ENCODE results near the gene GPR17.

GPR17 gene

DNA sequence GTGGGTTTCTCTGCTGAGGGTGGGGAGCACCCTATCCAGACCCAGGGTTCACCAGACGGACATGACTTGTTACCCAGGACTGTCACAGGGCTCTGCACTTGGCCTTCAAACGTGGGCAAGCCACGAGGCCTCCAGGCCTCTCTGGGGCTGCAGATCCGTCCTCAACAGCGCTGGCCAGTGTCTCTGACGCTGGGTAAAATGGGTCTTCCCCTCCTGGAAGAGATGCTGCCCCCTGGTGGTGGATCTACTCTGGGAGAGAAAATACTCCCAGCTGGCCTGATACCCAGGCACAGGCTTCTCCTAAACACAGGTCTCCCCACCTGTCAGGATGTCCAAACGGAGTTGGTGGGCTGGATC lies 3.7 kb downstream of the GPR17 start:
- no peak for TF ChIP-seq EZH2phosphoT487 (IDR thresholded peaks at IDR 0.05; ENCODE audit: low read depth)
- TF ChIP-seq, protein P1, sequence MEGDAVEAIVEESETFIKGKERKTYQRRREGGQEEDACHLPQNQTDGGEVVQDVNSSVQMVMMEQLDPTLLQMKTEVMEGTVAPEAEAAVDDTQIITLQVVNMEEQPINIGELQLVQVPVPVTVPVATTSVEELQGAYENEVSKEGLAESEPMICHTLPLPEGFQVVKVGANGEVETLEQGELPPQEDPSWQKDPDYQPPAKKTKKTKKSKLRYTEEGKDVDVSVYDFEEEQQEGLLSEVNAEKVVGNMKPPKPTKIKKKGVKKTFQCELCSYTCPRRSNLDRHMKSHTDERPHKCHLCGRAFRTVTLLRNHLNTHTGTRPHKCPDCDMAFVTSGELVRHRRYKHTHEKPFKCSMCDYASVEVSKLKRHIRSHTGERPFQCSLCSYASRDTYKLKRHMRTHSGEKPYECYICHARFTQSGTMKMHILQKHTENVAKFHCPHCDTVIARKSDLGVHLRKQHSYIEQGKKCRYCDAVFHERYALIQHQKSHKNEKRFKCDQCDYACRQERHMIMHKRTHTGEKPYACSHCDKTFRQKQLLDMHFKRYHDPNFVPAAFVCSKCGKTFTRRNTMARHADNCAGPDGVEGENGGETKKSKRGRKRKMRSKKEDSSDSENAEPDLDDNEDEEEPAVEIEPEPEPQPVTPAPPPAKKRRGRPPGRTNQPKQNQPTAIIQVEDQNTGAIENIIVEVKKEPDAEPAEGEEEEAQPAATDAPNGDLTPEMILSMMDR (IDR thresholded peaks at IDR 0.05; ENCODE audit: low read depth, low read length), result peak; percentile 87
- H3K4me3 ChIP-seq (ENCODE audit: low read length), result peak overlapping the region; percentile 67
- no peaks in the 10 kb centered on the region for H3K36me3 ChIP-seq (replicated peaks; ENCODE audit: low read depth, low read length)
- H3K9me3 ChIP-seq (ENCODE audit: insufficient read depth, low read length), result no peaks in the 10 kb centered on the region
- H2AFZ ChIP-seq (ENCODE audit: low read depth, low read length), result peak overlapping the region; percentile 95
- no peaks in the 10 kb centered on the region for H3K79me2 ChIP-seq (ENCODE audit: low read length)
- H3K27ac ChIP-seq (ENCODE audit: low read length), result no peak overlapping the region
- peak overlapping the region; percentile 45 for H3K9ac ChIP-seq (ENCODE audit: low read length)
- no peaks in the 10 kb centered on the region for H3K27me3 ChIP-seq (ENCODE audit: low read depth, low read length)
- H4K20me1 ChIP-seq (ENCODE audit: insufficient read depth, low read length), result no peaks in the 10 kb centered on the region
- H3K4me1 ChIP-seq (ENCODE audit: low read length), result peaks cover 5% of the 10 kb centered on the region
- peak overlapping the region; percentile 88 for H3K4me2 ChIP-seq (ENCODE audit: low read length)

DNA sequence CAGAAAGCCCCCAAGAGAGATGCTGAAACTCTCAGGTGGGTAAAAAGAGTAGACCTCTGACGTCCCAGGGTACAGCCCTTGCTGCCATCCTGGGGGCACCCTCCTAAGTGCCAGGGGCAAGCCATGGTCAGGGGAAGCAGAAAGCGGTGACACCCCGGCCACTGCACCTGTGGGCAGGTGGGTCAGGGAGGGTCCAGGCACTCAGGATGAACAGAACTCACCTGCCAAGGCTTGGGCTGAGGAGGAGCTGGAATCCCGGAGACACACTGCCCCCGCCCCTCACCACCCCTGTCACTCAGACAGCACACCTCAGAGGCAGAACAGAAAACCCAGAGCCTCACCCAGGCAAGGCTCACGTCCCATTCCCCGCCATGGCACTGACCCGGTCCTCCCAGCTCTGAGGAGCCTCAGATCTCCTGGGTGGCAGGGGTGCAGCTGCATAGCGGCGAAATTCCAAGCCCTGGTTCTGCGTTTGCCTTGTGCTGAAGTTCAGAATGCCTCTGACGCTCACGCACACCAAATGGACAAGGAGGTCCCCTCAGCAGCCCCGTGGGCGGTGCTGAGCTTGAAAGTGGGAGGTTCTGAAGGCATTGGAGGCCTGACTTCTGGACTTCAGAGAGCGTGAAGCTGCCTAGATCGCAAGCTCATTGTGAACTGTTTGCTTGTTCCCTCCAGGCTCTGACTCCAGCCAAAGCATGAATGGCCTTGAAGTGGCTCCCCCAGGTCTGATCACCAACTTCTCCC lies 4.3 kb downstream of the GPR17 start:
- no peaks in the 10 kb centered on the region for H3K9me3 ChIP-seq (ENCODE audit: insufficient read depth, low read length)
- no peaks in the 10 kb centered on the region for H3K36me3 ChIP-seq (replicated peaks; ENCODE audit: low read depth, low read length)
- no peaks in the 10 kb centered on the region for H3K27me3 ChIP-seq (ENCODE audit: low read depth, low read length)
- H3K9ac ChIP-seq (ENCODE audit: low read length), result no peak overlapping the region
- no peak overlapping the region for H3K27ac ChIP-seq (ENCODE audit: low read length)
- H4K20me1 ChIP-seq (ENCODE audit: insufficient read depth, low read length), result no peaks in the 10 kb centered on the region
- H2AFZ ChIP-seq (ENCODE audit: low read depth, low read length), result no peak overlapping the region
- H3K4me2 ChIP-seq (ENCODE audit: low read length), result no peak overlapping the region
- H3K79me2 ChIP-seq (ENCODE audit: low read length), result no peaks in the 10 kb centered on the region
- H3K4me1 ChIP-seq (ENCODE audit: low read length), result peaks cover 5% of the 10 kb centered on the region
- TF ChIP-seq, protein P1 (IDR thresholded peaks at IDR 0.05; ENCODE audit: low read depth, low read length), result no peak; the same call in none of the 2 replicates
- TF ChIP-seq EZH2phosphoT487 (IDR thresholded peaks at IDR 0.05; ENCODE audit: low read depth), result no peak
- H3K4me3 ChIP-seq (ENCODE audit: low read length), result no peak overlapping the region

DNA sequence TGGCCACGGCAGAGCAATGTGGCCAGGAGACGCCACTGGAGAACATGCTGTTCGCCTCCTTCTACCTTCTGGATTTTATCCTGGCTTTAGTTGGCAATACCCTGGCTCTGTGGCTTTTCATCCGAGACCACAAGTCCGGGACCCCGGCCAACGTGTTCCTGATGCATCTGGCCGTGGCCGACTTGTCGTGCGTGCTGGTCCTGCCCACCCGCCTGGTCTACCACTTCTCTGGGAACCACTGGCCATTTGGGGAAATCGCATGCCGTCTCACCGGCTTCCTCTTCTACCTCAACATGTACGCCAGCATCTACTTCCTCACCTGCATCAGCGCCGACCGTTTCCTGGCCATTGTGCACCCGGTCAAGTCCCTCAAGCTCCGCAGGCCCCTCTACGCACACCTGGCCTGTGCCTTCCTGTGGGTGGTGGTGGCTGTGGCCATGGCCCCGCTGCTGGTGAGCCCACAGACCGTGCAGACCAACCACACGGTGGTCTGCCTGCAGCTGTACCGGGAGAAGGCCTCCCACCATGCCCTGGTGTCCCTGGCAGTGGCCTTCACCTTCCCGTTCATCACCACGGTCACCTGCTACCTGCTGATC lies 4.9 kb downstream of the GPR17 start:
- Histone ChIP-seq H2AFZ (ENCODE audit: low read depth, low read length) (no peak overlapping the region), H3K4me2 (ENCODE audit: low read length) (no peak overlapping the region), H3K27ac (ENCODE audit: low read length) (no peak overlapping the region), H3K4me1 (ENCODE audit: low read length) (peaks cover 5% of the 10 kb centered on the region), H3K4me3 (ENCODE audit: low read length) (no peak overlapping the region), H3K9me3 (ENCODE audit: insufficient read depth, low read length) (no peaks in the 10 kb centered on the region), H4K20me1 (ENCODE audit: insufficient read depth, low read length) (no peaks in the 10 kb centered on the region), H3K36me3 (replicated peaks; ENCODE audit: low read depth, low read length) (no peaks in the 10 kb centered on the region), H3K9ac (ENCODE audit: low read length) (no peak overlapping the region), H3K79me2 (ENCODE audit: low read length) (no peaks in the 10 kb centered on the region), H3K27me3 (ENCODE audit: low read depth, low read length) (no peaks in the 10 kb centered on the region)
- TF ChIP-seq, protein P1 (IDR thresholded peaks at IDR 0.05; ENCODE audit: low read depth, low read length), result no peak

DNA sequence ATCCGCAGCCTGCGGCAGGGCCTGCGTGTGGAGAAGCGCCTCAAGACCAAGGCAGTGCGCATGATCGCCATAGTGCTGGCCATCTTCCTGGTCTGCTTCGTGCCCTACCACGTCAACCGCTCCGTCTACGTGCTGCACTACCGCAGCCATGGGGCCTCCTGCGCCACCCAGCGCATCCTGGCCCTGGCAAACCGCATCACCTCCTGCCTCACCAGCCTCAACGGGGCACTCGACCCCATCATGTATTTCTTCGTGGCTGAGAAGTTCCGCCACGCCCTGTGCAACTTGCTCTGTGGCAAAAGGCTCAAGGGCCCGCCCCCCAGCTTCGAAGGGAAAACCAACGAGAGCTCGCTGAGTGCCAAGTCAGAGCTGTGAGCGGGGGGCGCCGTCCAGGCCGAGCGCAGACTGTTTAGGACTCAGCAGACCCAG lies 5.4 kb downstream of the GPR17 start:
- Histone ChIP-seq H3K9me3 (ENCODE audit: insufficient read depth, low read length) (no peaks in the 10 kb centered on the region), H4K20me1 (ENCODE audit: insufficient read depth, low read length) (no peaks in the 10 kb centered on the region), H3K79me2 (ENCODE audit: low read length) (no peaks in the 10 kb centered on the region), H3K4me1 (ENCODE audit: low read length) (peaks cover 5% of the 10 kb centered on the region), H3K9ac (ENCODE audit: low read length) (no peak overlapping the region), H3K4me2 (ENCODE audit: low read length) (no peak overlapping the region), H3K4me3 (ENCODE audit: low read length) (no peak overlapping the region), H3K36me3 (replicated peaks; ENCODE audit: low read depth, low read length) (no peaks in the 10 kb centered on the region), H3K27ac (ENCODE audit: low read length) (no peak overlapping the region), H2AFZ (ENCODE audit: low read depth, low read length) (no peak overlapping the region), H3K27me3 (ENCODE audit: low read depth, low read length) (no peaks in the 10 kb centered on the region)
- TF ChIP-seq, protein P1 (IDR thresholded peaks at IDR 0.05; ENCODE audit: low read depth, low read length), result no peak
- no peak for TF ChIP-seq EZH2phosphoT487 (IDR thresholded peaks at IDR 0.05; ENCODE audit: low read depth)

All from OCI-LY3 (cell line).